ENCODE data around the gene FOXJ3.

GRCh38 chr1:42364089-42364488 lies 29.1 kb upstream of the FOXJ3 start:
- no peak for TF ChIP-seq PBX3 (IDR thresholded peaks at IDR 0.05)
- no peak for TF ChIP-seq TAF1 (IDR thresholded peaks at IDR 0.05; ENCODE audit: borderline replicate concordance, low read depth, low read length)
- TF ChIP-seq MAX (IDR thresholded peaks at IDR 0.05; ENCODE audit: low read depth) = no peak
- no peak for TF ChIP-seq CTCF (IDR thresholded peaks at IDR 0.05)
- no peak for TF ChIP-seq NRF1 (IDR thresholded peaks at IDR 0.05; ENCODE audit: low read depth, low read length)
- no peak for TF ChIP-seq JUND (IDR thresholded peaks at IDR 0.05)
- no peak for TF ChIP-seq EP300 (IDR thresholded peaks at IDR 0.05; ENCODE audit: borderline replicate concordance in 1 of 2, low read depth in 1 of 2, low read length in 1 of 2)
- TF ChIP-seq GABPA (IDR thresholded peaks at IDR 0.05; ENCODE audit: low read depth) = no peak
- no peak for TF ChIP-seq ZBTB33 (IDR thresholded peaks at IDR 0.05; ENCODE audit: borderline replicate concordance, low read depth)
- TF ChIP-seq POLR2AphosphoS5 (IDR thresholded peaks at IDR 0.05; ENCODE audit: low read depth, low read length) = no peak
- no peak for TF ChIP-seq USF2 (IDR thresholded peaks at IDR 0.05; ENCODE audit: borderline replicate concordance, low read depth, low read length)
- TF ChIP-seq RAD21 (IDR thresholded peaks at IDR 0.05; ENCODE audit: low read length) = no peak
- TF ChIP-seq YY1 (IDR thresholded peaks at IDR 0.05; ENCODE audit: low read depth) = no peak
